ENCODE data around the gene ZNF488. TPM values are rescaled to one million over a fixed set of nuclear protein-coding genes. Genes with fewer than 3 reads are reported as not detected.
A peak's percentile ranks its signal among the peaks of the same experiment; 100 is the strongest.

The ZNF488 gene
- total RNA-seq, 1 donor from 2014 or later: 4.9 TPM

- no peak for TF ChIP-seq CTCF (conservative IDR thresholded peaks at IDR 0.05)
- Mint-ChIP-seq H3K36me3 (no peaks in the 10 kb centered on the region), H3K4me3 (no peak overlapping the region), H3K4me1 (ENCODE audit: unreplicated experiment) (peaks cover 7% of the 10 kb centered on the region), H3K27me3 (no peaks in the 10 kb centered on the region), H3K9me3 (no peaks in the 10 kb centered on the region), H3K27ac (no peak overlapping the region)
- peak; percentile 54 for DNase-seq (ENCODE audit: extremely low spot score, unreplicated experiment)
Measured at GRCh38 chr10:47360419-47361040, 23.6 kb downstream of the ZNF488 start.

GRCh38 chr10:47359626-47360418, 24.3 kb downstream of the ZNF488 start:
- Mint-ChIP-seq H3K27me3 (no peaks in the 10 kb centered on the region), H3K36me3 (no peaks in the 10 kb centered on the region), H3K9me3 (no peaks in the 10 kb centered on the region), H3K27ac (no peak overlapping the region), H3K4me3 (no peak overlapping the region), H3K4me1 (ENCODE audit: unreplicated experiment) (peaks cover 7% of the 10 kb centered on the region)
- DNase-seq (ENCODE audit: extremely low spot score, unreplicated experiment): no peak
- no peak for TF ChIP-seq CTCF (conservative IDR thresholded peaks at IDR 0.05)

- Mint-ChIP-seq H3K9me3 (no peaks in the 10 kb centered on the region), H3K36me3 (no peaks in the 10 kb centered on the region), H3K27ac (no peak overlapping the region), H3K4me1 (ENCODE audit: unreplicated experiment) (peaks cover 1% of the 10 kb centered on the region), H3K27me3 (no peaks in the 10 kb centered on the region), H3K4me3 (no peak overlapping the region)
- no peak for DNase-seq (ENCODE audit: extremely low spot score, unreplicated experiment)
- TF ChIP-seq CTCF (conservative IDR thresholded peaks at IDR 0.05): no peak
Measured at GRCh38 chr10:47359101-47359500, 25.0 kb downstream of the ZNF488 start.

- no peak for TF ChIP-seq CTCF (conservative IDR thresholded peaks at IDR 0.05)
- no peak overlapping the region for H3K4me3 Mint-ChIP-seq
- no peaks in the 10 kb centered on the region for H3K9me3 Mint-ChIP-seq
- no peak overlapping the region for H3K27ac Mint-ChIP-seq
- H3K27me3 Mint-ChIP-seq: no peaks in the 10 kb centered on the region
- no peaks in the 10 kb centered on the region for H3K36me3 Mint-ChIP-seq
- DNase-seq (ENCODE audit: extremely low spot score, unreplicated experiment): no peak
- no peaks in the 10 kb centered on the region for H3K4me1 Mint-ChIP-seq (ENCODE audit: unreplicated experiment)
Measured at GRCh38 chr10:47358457-47358856, 25.6 kb downstream of the ZNF488 start.

- no peak overlapping the region for H3K27ac Mint-ChIP-seq
- H3K4me1 Mint-ChIP-seq (ENCODE audit: unreplicated experiment): no peaks in the 10 kb centered on the region
- no peak for DNase-seq (ENCODE audit: extremely low spot score, unreplicated experiment)
- H3K27me3 Mint-ChIP-seq: no peaks in the 10 kb centered on the region
- no peak for TF ChIP-seq CTCF (conservative IDR thresholded peaks at IDR 0.05)
- H3K4me3 Mint-ChIP-seq: no peak overlapping the region
- H3K36me3 Mint-ChIP-seq: no peaks in the 10 kb centered on the region
- H3K9me3 Mint-ChIP-seq: no peaks in the 10 kb centered on the region
Measured at GRCh38 chr10:47357911-47358310, 26.2 kb downstream of the ZNF488 start.

Data from type B pancreatic cell (in vitro differentiated cells).